ENCODE data around the gene CENPB.

CENPB gene

GRCh38 chr20:3788685-3789155 is 2.2 kb upstream of the CENPB start:
- DNase-seq (ENCODE audit: low spot score), result no peak

GRCh38 chr20:3787324-3788014 is 929 bp upstream of the CENPB start:
- no peak for DNase-seq (ENCODE audit: low spot score)

GRCh38 chr20:3786126-3786484 is 435 bp downstream of the CENPB start:
- DNase-seq (ENCODE audit: low spot score), result peak; percentile 30

GRCh38 chr20:3785240-3786125 is 1.1 kb downstream of the CENPB start:
- peak; percentile 15 for DNase-seq (ENCODE audit: low spot score)

GRCh38 chr20:3784863-3785239 is 1.7 kb downstream of the CENPB start:
- DNase-seq (ENCODE audit: low spot score), result no peak

DNA sequence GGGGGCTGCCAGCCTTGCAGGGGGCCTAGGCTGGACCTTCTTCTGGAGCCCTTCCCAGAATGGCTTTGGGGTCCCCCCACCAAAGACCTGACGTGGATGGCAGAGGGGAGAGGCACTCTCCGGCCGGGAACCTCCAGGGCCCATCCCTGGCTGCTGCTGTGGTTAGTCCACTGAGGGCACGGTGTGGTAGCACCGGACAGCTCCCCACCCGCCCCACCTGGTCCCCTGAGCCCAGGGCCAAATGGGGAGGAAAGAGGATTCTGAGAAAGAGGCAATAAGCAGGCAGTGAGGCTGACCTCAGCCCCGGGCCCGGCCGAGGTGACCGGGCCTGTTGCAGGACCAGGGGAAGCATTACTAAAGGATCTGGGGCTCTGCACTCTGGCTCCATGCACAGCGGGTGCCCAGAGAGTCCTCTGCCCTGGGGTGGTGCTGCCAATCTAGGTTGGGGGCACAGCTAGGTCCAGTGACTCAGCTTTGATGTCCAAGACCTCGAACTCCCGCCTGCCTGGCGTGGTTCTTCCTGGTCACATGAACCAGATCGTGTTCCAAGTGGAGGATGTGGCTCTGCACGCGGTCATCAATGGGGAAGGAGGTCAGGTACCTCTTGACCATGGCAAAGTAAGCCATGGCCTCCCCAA is 2.2 kb downstream of the CENPB start:
- DNase-seq (ENCODE audit: low spot score), result no peak

GRCh38 chr20:3783511-3784195 is 2.9 kb downstream of the CENPB start:
- DNase-seq (ENCODE audit: low spot score), result no peak

GRCh38 chr20:3783068-3783489 is 3.5 kb downstream of the CENPB start:
- no peak for DNase-seq (ENCODE audit: low spot score)

DNA sequence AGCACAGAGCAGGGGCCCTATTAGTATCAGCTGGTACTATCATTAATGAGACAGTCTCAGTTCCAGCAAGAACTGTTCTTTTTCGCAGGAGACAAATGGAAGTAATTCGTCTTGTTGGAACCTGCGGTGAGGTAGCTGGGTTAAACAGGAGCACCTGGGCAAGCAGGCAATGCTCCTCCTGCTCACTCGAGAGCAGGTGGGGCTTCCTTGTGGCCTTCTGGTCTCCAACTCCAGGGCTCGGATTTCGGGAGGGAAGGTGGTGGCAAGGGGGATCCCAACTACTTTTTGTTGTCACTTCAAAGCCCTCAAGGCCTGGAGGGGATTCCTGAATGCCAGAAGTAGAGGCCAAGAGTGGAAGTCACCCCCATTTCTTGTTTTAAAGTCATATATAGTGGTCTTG is 3.9 kb downstream of the CENPB start:
- no peak for DNase-seq (ENCODE audit: low spot score)

- peak; percentile 98 for DNase-seq (ENCODE audit: low spot score)
Measured at GRCh38 chr20:3781153-3781910, 5.2 kb downstream of the CENPB start, which contains the start of gene SPEF1. TSS of gene SPEF1 (minus strand) at chr20:3781448. CDS start at chr20:3781287, 161 bp downstream.

- DNase-seq (ENCODE audit: low spot score), result no peak
Measured at GRCh38 chr20:3778976-3779375, 7.6 kb downstream of the CENPB start.

DNA sequence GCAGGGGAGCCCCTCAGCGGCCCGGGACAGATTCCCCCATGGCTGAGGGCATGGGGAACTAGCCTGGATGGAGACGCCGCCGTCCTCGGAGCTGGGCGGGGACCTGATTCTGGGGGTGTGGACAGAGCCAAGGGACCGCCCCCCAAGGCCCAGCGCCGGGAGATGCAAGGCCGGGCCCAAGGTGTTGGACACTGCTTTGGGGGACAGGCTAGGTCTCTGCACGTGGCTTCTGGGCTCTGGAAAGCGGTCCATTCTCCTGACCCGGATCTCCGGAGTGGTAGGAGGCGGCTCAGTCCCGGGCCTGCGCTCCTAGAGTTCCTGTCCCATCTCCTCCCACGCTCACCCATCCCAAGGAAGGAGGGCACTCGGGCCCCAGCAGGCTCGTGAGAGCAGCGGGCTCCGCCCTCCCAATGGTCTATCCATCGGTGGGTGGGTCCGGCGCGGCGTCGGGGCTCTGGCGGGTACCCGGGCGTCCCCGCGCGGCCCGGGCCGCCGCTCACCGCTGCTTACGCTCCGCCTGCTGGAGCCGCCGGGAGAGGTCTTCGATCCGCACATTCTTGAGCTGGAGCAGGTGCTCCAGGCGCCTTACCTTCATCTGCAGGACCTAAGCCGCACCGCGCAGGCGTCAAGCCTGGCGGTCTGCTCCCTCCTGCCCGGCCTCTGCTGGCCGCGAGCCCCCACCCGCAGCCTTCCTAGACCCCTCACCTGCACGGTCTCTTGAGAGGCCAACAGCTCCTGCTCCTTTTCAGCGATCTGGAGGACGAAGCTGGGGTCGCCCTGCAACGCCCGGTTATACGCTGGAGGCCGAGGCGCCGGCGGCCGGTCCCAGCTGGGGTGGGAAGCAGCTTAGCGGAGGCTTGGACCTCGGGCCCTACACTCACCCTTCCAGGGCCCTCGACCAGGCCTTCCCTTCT is 8.6 kb downstream of the CENPB start:
- peak; percentile 84 for DNase-seq (ENCODE audit: low spot score)

GRCh38 chr20:3777381-3777715 is 9.2 kb downstream of the CENPB start:
- DNase-seq (ENCODE audit: low spot score), result no peak

GRCh38 chr20:3775457-3776108 is 11.0 kb downstream of the CENPB start:
- DNase-seq (ENCODE audit: low spot score), result no peak

- no peak for DNase-seq (ENCODE audit: low spot score)
Measured at GRCh38 chr20:3771552-3772058, 14.9 kb downstream of the CENPB start.

GRCh38 chr20:3768342-3769130 is 18.0 kb downstream of the CENPB start:
- DNase-seq (ENCODE audit: low spot score), result peak; percentile 71

DNA sequence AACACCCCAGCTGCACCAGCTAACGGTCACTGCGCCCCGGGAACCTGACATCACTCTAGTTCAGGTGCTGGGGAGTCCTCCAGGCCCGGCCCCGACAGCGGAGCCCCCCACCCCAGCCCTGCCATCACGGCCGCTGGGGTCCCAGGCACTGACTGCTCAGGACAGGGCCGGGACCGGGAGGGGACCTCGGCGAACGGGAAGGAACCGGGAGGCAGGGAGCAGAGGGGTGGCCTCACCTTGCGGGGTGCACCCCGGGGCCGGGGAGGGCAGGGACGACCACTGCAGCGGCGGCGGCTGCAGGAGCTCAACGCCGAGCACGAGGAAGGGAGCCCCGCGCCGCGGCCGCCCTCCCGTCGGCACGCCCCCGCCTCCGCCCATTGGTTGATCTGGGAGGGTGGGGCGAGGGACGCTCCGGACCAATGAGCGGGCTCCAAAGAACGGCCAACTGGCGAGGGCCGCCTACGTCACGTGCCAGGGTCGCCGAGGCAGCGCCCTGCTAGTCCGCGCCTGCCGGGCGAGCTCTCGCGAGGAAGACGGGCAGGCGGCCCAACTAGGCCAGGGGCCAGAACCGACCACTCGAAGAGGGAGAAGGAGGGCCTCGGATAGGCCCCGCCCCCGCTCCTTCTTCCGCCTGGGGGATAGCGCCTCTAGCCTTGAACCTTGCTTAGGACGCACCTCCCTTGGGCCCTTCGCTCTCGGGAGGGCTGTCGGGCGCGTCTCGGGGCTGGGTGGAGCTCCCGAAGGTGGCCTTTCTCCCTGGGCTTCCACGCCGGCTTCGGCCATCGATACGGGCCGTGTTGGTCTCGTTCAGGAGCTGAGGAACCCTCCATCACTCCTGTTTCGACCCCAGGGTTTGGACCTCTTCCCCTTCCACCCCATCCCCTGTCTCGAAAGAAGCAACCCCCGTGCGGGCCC is 18.9 kb downstream of the CENPB start, which contains the start of gene ADISSP:
TSS of gene ADISSP (minus strand) at position 327 of the 915 bp plus-strand sequence. CDS start 7,653 bp downstream, outside the sequence.
- peak; percentile 100 for DNase-seq (ENCODE audit: low spot score)

- DNase-seq (ENCODE audit: low spot score), result no peak
Measured at GRCh38 chr20:3767110-3767426, 19.5 kb downstream of the CENPB start.
